HS-27A (cell line): ENCODE results near the gene DNAH11.
"Not testable (repeated sequence)": the region's sequence is repeated elsewhere in the genome, so short reads cannot be mapped to it uniquely, and the experiment has no call there.

ENCODE experiments used
- DNase-seq: peaks from one replicate; pipeline ENCODE4 v3.0.0-alpha.2; 2012; ENCODE audit warnings: low read depth, missing footprints

DNAH11 gene

GRCh38 chr7:21542891-21543527 lies at the start of gene DNAH11:
Gene DNAH11, plus strand, starts transcription at chr7:21543039. Its CDS starts 207 bp downstream, at chr7:21543246.
- DNase-seq = no peak

GRCh38 chr7:21495731-21496130 lies 47.1 kb upstream of the DNAH11 start:
- no peak for DNase-seq

- DNase-seq = no peak
Measured at GRCh38 chr7:21497072-21497471, 45.8 kb upstream of the DNAH11 start.

GRCh38 chr7:21500117-21500832 lies 42.6 kb upstream of the DNAH11 start:
- DNase-seq = no peak

- no peak for DNase-seq
Measured at GRCh38 chr7:21504021-21504420, 38.8 kb upstream of the DNAH11 start.

- DNase-seq = peak; percentile 17
Measured at GRCh38 chr7:21507627-21508343, 35.1 kb upstream of the DNAH11 start.

- DNase-seq = no peak
Measured at GRCh38 chr7:21508538-21508937, 34.3 kb upstream of the DNAH11 start.

- DNase-seq = no peak
Measured at GRCh38 chr7:21514062-21514461, 28.8 kb upstream of the DNAH11 start.

GRCh38 chr7:21524680-21525079 lies 18.2 kb upstream of the DNAH11 start:
- DNase-seq = no peak

GRCh38 chr7:21526007-21526406 lies 16.8 kb upstream of the DNAH11 start:
- DNase-seq = no peak

- no peak for DNase-seq
Measured at GRCh38 chr7:21526448-21526847, 16.4 kb upstream of the DNAH11 start.

- not testable (repeated sequence) for DNase-seq
Measured at GRCh38 chr7:21532485-21532884, 10.4 kb upstream of the DNAH11 start.

- DNase-seq = not testable (repeated sequence)
Measured at GRCh38 chr7:21533646-21534045, 9.2 kb upstream of the DNAH11 start.

- DNase-seq = not testable (repeated sequence)
Measured at GRCh38 chr7:21536445-21537118, 6.3 kb upstream of the DNAH11 start.

- no peak for DNase-seq
Measured at GRCh38 chr7:21538936-21539495, 3.8 kb upstream of the DNAH11 start.

GRCh38 chr7:21543528-21544302 lies 876 bp downstream of the DNAH11 start:
- no peak for DNase-seq

GRCh38 chr7:21544303-21544656 lies 1.4 kb downstream of the DNAH11 start:
- no peak for DNase-seq

- DNase-seq = no peak
Measured at GRCh38 chr7:21544715-21545114, 1.9 kb downstream of the DNAH11 start.

- DNase-seq = no peak
Measured at GRCh38 chr7:21547501-21547900, 4.7 kb downstream of the DNAH11 start.

GRCh38 chr7:21548491-21548890 lies 5.7 kb downstream of the DNAH11 start:
- DNase-seq = no peak

- DNase-seq = no peak
Measured at GRCh38 chr7:21550076-21550475, 7.2 kb downstream of the DNAH11 start.
